SK-N-SH (cell line): ENCODE measurements around the gene TMEM120B. TPM values are rescaled to one million over a fixed set of nuclear protein-coding genes. Genes with fewer than 3 reads are reported as not detected.

ENCODE experiments used
- CTCF ChIA-PET: fragments of 300-600, 350-600 bp; formaldehyde crosslinking; extraction: SDS; loops from one replicate; lab custom pipeline; 2021; lab: Yijun Ruan, JAX
- POLR2A ChIA-PET: fragments of 350-600 bp; sonication (Branson Sonifier 250); formaldehyde crosslinking; extraction: SDS; loops from one replicate; lab custom pipeline; 2020; ENCODE audit warnings: antibody characterized with exemption, inconsistent platforms; lab: Yijun Ruan, JAX
- DNase-seq: peaks from one replicate; pipeline ENCODE4 v3.0.0; 2012
- H2AFZ ChIP-seq: fragments of 200-600 bp; sonication (generic); 2 replicates; pipeline ENCODE4 v1.8.1; 2016; ENCODE audit warnings: antibody characterized with exemption, mild to moderate bottlenecking, low read depth
- H3F3A ChIP-seq: fragments of 200-600 bp; sonication (generic); replicated peaks from 2 replicates; pipeline ENCODE3; 2016; ENCODE audit warnings: antibody characterized with exemption, mild to moderate bottlenecking; ENCODE audit not compliant: insufficient read depth
- H3K27ac ChIP-seq, 2 experiments: fragments of 200-500 bp in 1 of 2; fragments of 200-600 bp in 1 of 2; sonication (Bioruptor generic) in 1 of 2; sonication (generic), shearing (Covaris generic) in 1 of 2; 2 replicates each; pipeline versions ENCODE4 v1.5.1 to v1.6.1; 2014 to 2016; ENCODE audit warnings: low read depth in 2 of 2, inconsistent platforms in 1 of 2, low read length in 1 of 2, mild to moderate bottlenecking in 1 of 2, mixed read lengths in 1 of 2
- H3K27me3 ChIP-seq: fragments of 200-600 bp; sonication (generic), shearing (Covaris generic); 2 replicates; pipeline ENCODE4 v1.6.1; 2016; ENCODE audit warnings: mixed run types; ENCODE audit not compliant: insufficient read depth
- H3K36me3 ChIP-seq, 2 experiments: fragments of 200-500 bp in 1 of 2; fragments of 200-600 bp in 1 of 2; sonication (Bioruptor generic) in 1 of 2; sonication (generic) in 1 of 2; replicated peaks in 1 of 2; 2 replicates each; pipeline versions ENCODE3 to v1.5.1; 2014 to 2016; ENCODE audit warnings: low read length in 1 of 2, mild to moderate bottlenecking in 1 of 2; ENCODE audit not compliant: insufficient read depth in 2 of 2, control insufficient read depth in 1 of 2
- H3K4me1 ChIP-seq, 2 experiments: fragments of 200-500 bp in 1 of 2; fragments of 200-600 bp in 1 of 2; sonication (Bioruptor generic) in 1 of 2; sonication (generic), shearing (Covaris generic) in 1 of 2; 2 replicates each; pipeline versions ENCODE4 v1.5.1 to v1.6.1; 2014 to 2016; ENCODE audit warnings: low read depth in 1 of 2, low read length in 1 of 2, mixed run types in 1 of 2; ENCODE audit not compliant: insufficient read depth in 2 of 2, control insufficient read depth in 1 of 2
- H3K4me2 ChIP-seq: fragments of 200-600 bp; sonication (generic), shearing (Covaris generic); 2 replicates; pipeline ENCODE4 v1.6.1; 2017; ENCODE audit warnings: mixed run types
- H3K4me3 ChIP-seq, 2 experiments: fragments of 200-500 bp in 1 of 2; fragments of 200-600 bp in 1 of 2; sonication (Bioruptor generic) in 1 of 2; sonication (generic), shearing (Covaris generic) in 1 of 2; 2 replicates each; pipeline versions ENCODE4 v1.5.1 to v1.8.1; 2014 to 2016; ENCODE audit warnings: low read depth in 2 of 2, inconsistent platforms in 1 of 2, low read length in 1 of 2, mild to moderate bottlenecking in 1 of 2, mixed read lengths in 1 of 2, moderate library complexity in 1 of 2
- H3K79me2 ChIP-seq: fragments of 200-600 bp; sonication (generic); 2 replicates; pipeline ENCODE4 v1.8.1; 2017; ENCODE audit warnings: mild to moderate bottlenecking; ENCODE audit not compliant: insufficient read depth
- H3K9ac ChIP-seq: fragments of 200-600 bp; sonication (generic); 2 replicates; pipeline ENCODE4 v1.6.1; 2017; ENCODE audit warnings: mixed run types
- H3K9me2 ChIP-seq: fragments of 200-600 bp; sonication (generic); 2 replicates; pipeline ENCODE4 v1.6.1; 2017; ENCODE audit warnings: mixed run types
- H3K9me3 ChIP-seq: fragments of 200-600 bp; sonication (generic); 2 replicates; pipeline ENCODE4 v1.6.1; 2017; ENCODE audit warnings: mixed run types, mild to moderate bottlenecking, moderate library complexity
- H4K20me1 ChIP-seq: fragments of 200-600 bp; sonication (generic); 2 replicates; pipeline ENCODE4 v1.6.1; 2017; ENCODE audit warnings: mild to moderate bottlenecking, mixed run types; ENCODE audit not compliant: insufficient read depth
- EP300 ChIP-seq, 2 experiments: IDR thresholded peaks; 2 replicates each; pipeline versions ENCODE4 v1.4.0 to v1.6.1; 2012; ENCODE audit warnings: borderline replicate concordance in 1 of 2, low read depth in 1 of 2, low read length in 1 of 2
- FOSL2 ChIP-seq: IDR thresholded peaks from 2 replicates; pipeline ENCODE4 v1.4.0; 2012; ENCODE audit warnings: low read depth, mild to moderate bottlenecking, moderate library complexity, borderline replicate concordance
- FOXJ3 ChIP-seq: sonication (generic); formaldehyde crosslinking; IDR thresholded peaks from 2 replicates; pipeline ENCODE4 v1.5.1; 2020; ENCODE audit warnings: mild to moderate bottlenecking, missing genetic modification reagents
- JUND ChIP-seq: IDR thresholded peaks from 2 replicates; pipeline ENCODE4 v1.4.0; 2012
- MEF2A ChIP-seq: IDR thresholded peaks from 2 replicates; pipeline ENCODE4 v1.4.0; 2012; ENCODE audit warnings: low read depth, borderline replicate concordance
- NFIC ChIP-seq: IDR thresholded peaks from 2 replicates; pipeline ENCODE4 v1.4.0; 2012; ENCODE audit warnings: borderline replicate concordance
- NRF1 ChIP-seq: IDR thresholded peaks from 2 replicates; pipeline ENCODE4 v1.6.1; 2012; ENCODE audit warnings: low read depth, mild to moderate bottlenecking, low read length
- POLR2AphosphoS5 ChIP-seq: IDR thresholded peaks from 2 replicates; pipeline ENCODE4 v1.6.1; 2012; ENCODE audit warnings: low read depth, low read length
- RAD21 ChIP-seq: IDR thresholded peaks from 2 replicates; pipeline ENCODE4 v1.6.1; 2012; ENCODE audit warnings: mild to moderate bottlenecking, low read length
- RCOR1 ChIP-seq: fragments of 150-350 bp; IDR thresholded peaks from 2 replicates; pipeline ENCODE4 v1.6.1; 2017; ENCODE audit warnings: antibody characterized with exemption, low read length
- RFX5 ChIP-seq: IDR thresholded peaks from 2 replicates; pipeline ENCODE4 v1.6.1; 2012; ENCODE audit warnings: mild to moderate bottlenecking, improper control_type of control experiment, low read length
- RXRA ChIP-seq: IDR thresholded peaks from 2 replicates; pipeline ENCODE4 v1.4.0; 2012; ENCODE audit warnings: low read depth, mild to moderate bottlenecking, borderline replicate concordance
- TAF1 ChIP-seq: IDR thresholded peaks from 2 replicates; pipeline ENCODE4 v1.6.1; 2012; ENCODE audit warnings: low read depth, mild to moderate bottlenecking, low read length, moderate library complexity, borderline replicate concordance
- TCF12 ChIP-seq: IDR thresholded peaks from 2 replicates; pipeline ENCODE4 v1.4.0; 2012
- TEAD4 ChIP-seq: IDR thresholded peaks from 2 replicates; pipeline ENCODE4 v1.4.0; 2012; ENCODE audit warnings: mild to moderate bottlenecking, borderline replicate concordance; ENCODE audit not compliant: insufficient read depth
- WGBS: methylation state at CpG from one replicate; pipeline ENCODE4 v1.1.6; 2017; ENCODE audit warnings: low lambda C conversion rate; 5-methylcytosine and 5-hydroxymethylcytosine counted together
- polyA plus RNA-seq, 3 experiments: library from polyadenylated mRNA; depleted of rRNA; stranded (reverse); fragments of >200 nt; gene quantifications; 2 replicates each; pipeline ENCODE4 v1.2.3, GENCODE V29; 2012
- TF ChIP-seq, protein P1 (sequence below): IDR thresholded peaks from 2 replicates; pipeline ENCODE4 v1.4.0; 2012; ENCODE audit warnings: low read depth, borderline replicate concordance
- TF ChIP-seq, protein P2 (sequence below): IDR thresholded peaks from 2 replicates; pipeline ENCODE4 v1.6.1; 2012; ENCODE audit warnings: mild to moderate bottlenecking, low read depth, low read length, moderate library complexity
- TF ChIP-seq, protein P3 (sequence below): fragments of 150-350 bp; IDR thresholded peaks from 2 replicates; pipeline ENCODE4 v1.6.1; 2016; ENCODE audit warnings: mild to moderate bottlenecking, low read depth, low read length
- TF ChIP-seq, protein P4 (sequence below): IDR thresholded peaks from 2 replicates; pipeline ENCODE4 v1.4.0; 2012; ENCODE audit warnings: low read depth
- TF ChIP-seq, protein P5 (sequence below): fragments of 150-350 bp; IDR thresholded peaks from 2 replicates; pipeline ENCODE4 v1.6.1; 2017; ENCODE audit warnings: antibody characterized with exemption, low read length, low read depth, borderline replicate concordance
- TF ChIP-seq, protein P6 (sequence below): IDR thresholded peaks from 2 replicates; pipeline ENCODE4; 2012

Gene TMEM120B
- polyA plus RNA-seq, 1 of the 3 experiments (the other 2 are of a cell fraction), result 15.4 TPM

DNA sequence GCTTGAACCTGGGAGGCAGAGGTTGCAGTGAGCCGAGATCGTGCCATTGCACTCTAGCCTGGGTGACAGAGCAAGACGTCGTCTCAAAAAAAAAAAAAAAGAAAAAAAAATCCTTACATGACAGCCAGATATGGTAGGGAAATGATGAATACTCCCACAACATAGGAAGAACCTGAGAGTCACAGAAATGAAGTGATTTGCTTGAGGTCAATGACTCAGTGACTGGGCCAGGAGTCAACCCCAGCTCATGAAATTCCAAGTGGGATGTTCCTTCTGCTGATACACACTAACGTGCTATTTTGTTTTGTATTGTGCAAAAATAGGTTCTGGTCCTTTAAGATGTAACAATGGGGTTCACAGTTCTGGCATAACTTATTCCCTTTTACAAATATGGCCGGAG is 71.9 kb downstream of the TMEM120B start (continued):
- TF ChIP-seq, protein P1, sequence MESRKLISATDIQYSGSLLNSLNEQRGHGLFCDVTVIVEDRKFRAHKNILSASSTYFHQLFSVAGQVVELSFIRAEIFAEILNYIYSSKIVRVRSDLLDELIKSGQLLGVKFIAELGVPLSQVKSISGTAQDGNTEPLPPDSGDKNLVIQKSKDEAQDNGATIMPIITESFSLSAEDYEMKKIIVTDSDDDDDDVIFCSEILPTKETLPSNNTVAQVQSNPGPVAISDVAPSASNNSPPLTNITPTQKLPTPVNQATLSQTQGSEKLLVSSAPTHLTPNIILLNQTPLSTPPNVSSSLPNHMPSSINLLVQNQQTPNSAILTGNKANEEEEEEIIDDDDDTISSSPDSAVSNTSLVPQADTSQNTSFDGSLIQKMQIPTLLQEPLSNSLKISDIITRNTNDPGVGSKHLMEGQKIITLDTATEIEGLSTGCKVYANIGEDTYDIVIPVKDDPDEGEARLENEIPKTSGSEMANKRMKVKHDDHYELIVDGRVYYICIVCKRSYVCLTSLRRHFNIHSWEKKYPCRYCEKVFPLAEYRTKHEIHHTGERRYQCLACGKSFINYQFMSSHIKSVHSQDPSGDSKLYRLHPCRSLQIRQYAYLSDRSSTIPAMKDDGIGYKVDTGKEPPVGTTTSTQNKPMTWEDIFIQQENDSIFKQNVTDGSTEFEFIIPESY, result no peak
- TF ChIP-seq, protein P2, sequence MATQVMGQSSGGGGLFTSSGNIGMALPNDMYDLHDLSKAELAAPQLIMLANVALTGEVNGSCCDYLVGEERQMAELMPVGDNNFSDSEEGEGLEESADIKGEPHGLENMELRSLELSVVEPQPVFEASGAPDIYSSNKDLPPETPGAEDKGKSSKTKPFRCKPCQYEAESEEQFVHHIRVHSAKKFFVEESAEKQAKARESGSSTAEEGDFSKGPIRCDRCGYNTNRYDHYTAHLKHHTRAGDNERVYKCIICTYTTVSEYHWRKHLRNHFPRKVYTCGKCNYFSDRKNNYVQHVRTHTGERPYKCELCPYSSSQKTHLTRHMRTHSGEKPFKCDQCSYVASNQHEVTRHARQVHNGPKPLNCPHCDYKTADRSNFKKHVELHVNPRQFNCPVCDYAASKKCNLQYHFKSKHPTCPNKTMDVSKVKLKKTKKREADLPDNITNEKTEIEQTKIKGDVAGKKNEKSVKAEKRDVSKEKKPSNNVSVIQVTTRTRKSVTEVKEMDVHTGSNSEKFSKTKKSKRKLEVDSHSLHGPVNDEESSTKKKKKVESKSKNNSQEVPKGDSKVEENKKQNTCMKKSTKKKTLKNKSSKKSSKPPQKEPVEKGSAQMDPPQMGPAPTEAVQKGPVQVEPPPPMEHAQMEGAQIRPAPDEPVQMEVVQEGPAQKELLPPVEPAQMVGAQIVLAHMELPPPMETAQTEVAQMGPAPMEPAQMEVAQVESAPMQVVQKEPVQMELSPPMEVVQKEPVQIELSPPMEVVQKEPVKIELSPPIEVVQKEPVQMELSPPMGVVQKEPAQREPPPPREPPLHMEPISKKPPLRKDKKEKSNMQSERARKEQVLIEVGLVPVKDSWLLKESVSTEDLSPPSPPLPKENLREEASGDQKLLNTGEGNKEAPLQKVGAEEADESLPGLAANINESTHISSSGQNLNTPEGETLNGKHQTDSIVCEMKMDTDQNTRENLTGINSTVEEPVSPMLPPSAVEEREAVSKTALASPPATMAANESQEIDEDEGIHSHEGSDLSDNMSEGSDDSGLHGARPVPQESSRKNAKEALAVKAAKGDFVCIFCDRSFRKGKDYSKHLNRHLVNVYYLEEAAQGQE, result no peak
- TF ChIP-seq TEAD4 (peak; percentile 38; the same call in 1 of the 2 replicates), NRF1 (no peak), JUND (peak; percentile 59)

DNA sequence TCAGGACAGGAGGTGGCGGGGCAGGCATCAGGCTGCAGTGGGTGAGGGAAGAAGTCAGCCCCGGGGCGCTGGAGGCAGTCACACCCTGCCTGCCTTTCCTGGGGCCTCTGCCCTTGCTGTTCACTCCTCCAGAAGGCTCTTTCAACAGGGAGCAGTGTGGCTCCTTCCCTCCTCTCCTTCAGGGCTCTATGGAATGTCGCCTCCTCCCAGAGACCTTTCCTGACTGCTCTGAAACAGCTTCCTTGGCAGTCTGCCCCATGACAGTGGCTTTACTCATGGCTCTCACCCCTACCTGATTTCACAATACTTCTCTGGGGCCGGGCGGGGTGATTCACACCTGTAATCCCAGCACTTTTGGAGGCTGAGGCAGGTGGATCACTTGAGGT is 73.9 kb downstream of the TMEM120B start:
- 39% methylated on average over 5 of the region's 6 CpGs for WGBS
- no peak overlapping the region for H3K4me3 ChIP-seq

More for the DNA sequence above, 73.9 kb downstream of the TMEM120B start:
- Histone ChIP-seq H3K9ac (no peak overlapping the region), H2AFZ (no peak overlapping the region), H3K9me3 (no peaks in the 10 kb centered on the region), H3K27me3 (no peaks in the 10 kb centered on the region), H3K79me2 (no peaks in the 10 kb centered on the region; the same call in 1 of the 2 replicates), H3K4me2 (no peak overlapping the region), H3F3A (peaks cover 22% of the 10 kb centered on the region), H3K27ac (peak overlapping the region in 1 of 2 experiments; percentile 45; a peak in 2 of 4 replicates), H3K36me3 (no peaks in the 10 kb centered on the region), H3K4me1 (peaks cover 0 to 13% of the 10 kb centered on the region in 2 experiments; a peak in 2 of 4 replicates), H4K20me1 (no peaks in the 10 kb centered on the region; the same call in 1 of the 2 replicates), H3K9me2 (no peaks in the 10 kb centered on the region)
- DNase-seq, result no peak
- POLR2A ChIA-PET, result no interaction called here
- CTCF ChIA-PET, result interaction anchor here (1.5 to 25.7 kb wide), 5 partner anchors 8 to 23 kb away, joined by 4 to 675 read pairs (median 8); partner anchors contain the start of genes RHOF and SETD1B
- TF ChIP-seq, protein P3, sequence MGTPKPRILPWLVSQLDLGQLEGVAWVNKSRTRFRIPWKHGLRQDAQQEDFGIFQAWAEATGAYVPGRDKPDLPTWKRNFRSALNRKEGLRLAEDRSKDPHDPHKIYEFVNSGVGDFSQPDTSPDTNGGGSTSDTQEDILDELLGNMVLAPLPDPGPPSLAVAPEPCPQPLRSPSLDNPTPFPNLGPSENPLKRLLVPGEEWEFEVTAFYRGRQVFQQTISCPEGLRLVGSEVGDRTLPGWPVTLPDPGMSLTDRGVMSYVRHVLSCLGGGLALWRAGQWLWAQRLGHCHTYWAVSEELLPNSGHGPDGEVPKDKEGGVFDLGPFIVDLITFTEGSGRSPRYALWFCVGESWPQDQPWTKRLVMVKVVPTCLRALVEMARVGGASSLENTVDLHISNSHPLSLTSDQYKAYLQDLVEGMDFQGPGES, result no peak
- no peak for TF ChIP-seq MEF2A
- TF ChIP-seq EP300 (IDR thresholded peaks at IDR 0.05; ENCODE audit: borderline replicate concordance in 1 of 2, low read depth in 1 of 2, low read length in 1 of 2), result peak in 1 of 2 experiments; percentile 38; a peak in 1 of 4 replicates
- peak; percentile 68 for TF ChIP-seq TCF12
- 0 out of 2 replicates have a peak, but pooled peaks have one; percentile 13 for TF ChIP-seq POLR2AphosphoS5
- TF ChIP-seq TAF1, result no peak
- no peak for TF ChIP-seq RFX5
- TF ChIP-seq JUND, result peak; percentile 63; the same call in 1 of the 2 replicates
- peak; percentile 75 for TF ChIP-seq FOSL2
- peak; percentile 80; the same call in 1 of the 2 replicates for TF ChIP-seq RXRA
- no peak for TF ChIP-seq FOXJ3 (CRISPR knock-in tag)
- TF ChIP-seq NFIC, result peak; percentile 84
- no peak for TF ChIP-seq RCOR1
- TF ChIP-seq, protein P4, sequence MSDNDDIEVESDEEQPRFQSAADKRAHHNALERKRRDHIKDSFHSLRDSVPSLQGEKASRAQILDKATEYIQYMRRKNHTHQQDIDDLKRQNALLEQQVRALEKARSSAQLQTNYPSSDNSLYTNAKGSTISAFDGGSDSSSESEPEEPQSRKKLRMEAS, result 0 out of 2 replicates have a peak, but pooled peaks have one; percentile 31
- TF ChIP-seq, protein P5, sequence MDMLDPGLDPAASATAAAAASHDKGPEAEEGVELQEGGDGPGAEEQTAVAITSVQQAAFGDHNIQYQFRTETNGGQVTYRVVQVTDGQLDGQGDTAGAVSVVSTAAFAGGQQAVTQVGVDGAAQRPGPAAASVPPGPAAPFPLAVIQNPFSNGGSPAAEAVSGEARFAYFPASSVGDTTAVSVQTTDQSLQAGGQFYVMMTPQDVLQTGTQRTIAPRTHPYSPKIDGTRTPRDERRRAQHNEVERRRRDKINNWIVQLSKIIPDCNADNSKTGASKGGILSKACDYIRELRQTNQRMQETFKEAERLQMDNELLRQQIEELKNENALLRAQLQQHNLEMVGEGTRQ, result no peak
- TF ChIP-seq, protein P6, sequence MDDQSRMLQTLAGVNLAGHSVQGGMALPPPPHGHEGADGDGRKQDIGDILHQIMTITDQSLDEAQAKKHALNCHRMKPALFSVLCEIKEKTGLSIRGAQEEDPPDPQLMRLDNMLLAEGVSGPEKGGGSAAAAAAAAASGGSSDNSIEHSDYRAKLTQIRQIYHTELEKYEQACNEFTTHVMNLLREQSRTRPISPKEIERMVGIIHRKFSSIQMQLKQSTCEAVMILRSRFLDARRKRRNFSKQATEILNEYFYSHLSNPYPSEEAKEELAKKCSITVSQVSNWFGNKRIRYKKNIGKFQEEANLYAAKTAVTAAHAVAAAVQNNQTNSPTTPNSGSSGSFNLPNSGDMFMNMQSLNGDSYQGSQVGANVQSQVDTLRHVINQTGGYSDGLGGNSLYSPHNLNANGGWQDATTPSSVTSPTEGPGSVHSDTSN, result 0 out of 2 replicates have a peak, but pooled peaks have one; percentile 11
- TF ChIP-seq RAD21, result no peak
